HG03354 (cell line): Measurements from ENCODE around the gene CDC23.
"Not testable (repeated sequence)": the region's sequence is repeated elsewhere in the genome, so short reads cannot be mapped to it uniquely, and the experiment has no call there.

Experiments
- ATAC-seq: cut with Tn5 transposase; IDR thresholded peaks from one replicate; pipeline ENCODE4 v1.9.1; 2021; ENCODE audit warnings: mild to moderate bottlenecking; ENCODE audit not compliant: unreplicated experiment, poor library complexity, severe bottlenecking

The CDC23 gene

GRCh38 chr5:138224712-138225111, 11.6 kb upstream of the CDC23 start:
- ATAC-seq: no peak

- ATAC-seq: no peak
Measured at GRCh38 chr5:138223532-138223931, 10.4 kb upstream of the CDC23 start.

DNA sequence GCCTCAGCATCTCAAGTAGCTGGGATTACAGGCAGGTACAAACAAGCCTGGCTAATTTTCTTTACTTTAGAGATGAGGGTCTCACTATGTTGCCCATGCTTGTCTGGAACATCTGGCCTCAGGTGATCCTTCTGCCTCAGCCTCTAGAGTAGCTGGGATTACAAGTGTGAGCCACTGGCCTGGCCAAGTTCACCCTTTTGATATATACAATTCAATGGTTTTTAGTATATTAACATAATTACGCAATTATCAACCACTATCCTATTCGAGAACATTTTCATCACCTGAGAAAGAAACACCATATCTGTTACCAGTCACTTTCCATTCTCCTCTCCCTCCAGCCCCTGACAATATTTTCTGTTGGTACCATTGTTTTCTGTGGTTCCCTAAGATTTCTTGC, 3.7 kb upstream of the CDC23 start:
- ATAC-seq: no peak

DNA sequence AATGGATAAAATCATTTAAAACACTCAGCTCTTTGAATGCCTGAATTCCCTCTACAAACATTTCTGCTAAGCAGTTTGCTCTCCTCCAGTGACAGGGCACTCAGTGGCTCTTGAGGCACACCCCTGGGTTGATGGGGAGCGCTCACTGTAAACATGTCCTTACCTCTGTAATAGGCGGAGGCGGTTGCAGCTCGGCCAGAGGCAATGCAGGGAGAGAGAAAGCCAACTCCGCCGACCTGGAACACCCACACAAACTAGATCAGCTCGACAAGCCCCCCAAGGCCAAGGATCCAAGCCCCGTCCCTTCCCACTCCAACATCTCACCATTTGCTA, 329 bp downstream of the CDC23 start:
- peak; percentile 23 for ATAC-seq

DNA sequence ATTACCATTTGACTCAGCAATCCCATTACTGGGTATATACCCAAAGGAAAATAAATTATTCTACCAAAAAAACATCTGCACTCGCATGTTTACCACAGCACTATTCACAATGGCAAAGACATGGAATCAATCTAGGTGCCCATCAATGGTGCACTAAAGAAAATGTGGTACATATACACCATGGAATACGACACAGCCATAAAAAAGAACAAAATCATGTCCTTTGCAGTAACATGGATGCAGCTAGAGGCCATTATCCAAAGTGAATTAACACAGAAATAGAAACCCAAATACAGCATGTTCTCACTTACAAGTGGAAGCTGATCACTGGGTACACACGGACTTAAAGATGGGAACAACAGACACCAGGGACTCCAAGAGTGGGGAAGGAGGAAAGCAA, 2.1 kb downstream of the CDC23 start:
- ATAC-seq: no peak

- not testable (repeated sequence) for ATAC-seq
Measured at GRCh38 chr5:138193859-138194258, 19.3 kb downstream of the CDC23 start.

- no peak for ATAC-seq
Measured at GRCh38 chr5:138192826-138193225, 20.3 kb downstream of the CDC23 start.

GRCh38 chr5:138188626-138189025, 24.5 kb downstream of the CDC23 start:
- ATAC-seq: no peak

DNA sequence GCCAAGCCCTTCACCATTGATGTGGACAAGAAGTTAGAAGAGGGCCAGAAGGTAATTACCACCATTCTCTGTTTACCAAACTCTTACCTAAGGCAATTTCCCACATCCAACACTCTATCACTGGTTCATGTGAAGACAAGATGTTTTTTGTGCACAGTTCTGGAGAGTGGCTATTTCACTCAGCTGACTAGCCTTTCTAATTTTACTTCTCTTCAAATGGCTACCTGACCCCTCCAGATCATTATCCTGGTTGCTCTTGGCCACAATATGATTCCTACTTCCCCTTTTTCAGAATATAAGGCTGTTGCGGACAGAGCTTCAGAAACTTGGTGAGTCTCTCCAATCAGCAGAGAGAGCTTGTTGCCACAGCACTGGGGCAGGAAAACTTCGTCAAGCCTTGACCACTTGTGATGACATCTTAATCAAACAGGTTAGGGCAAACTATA, 27.1 kb downstream of the CDC23 start:
- ATAC-seq: no peak

DNA sequence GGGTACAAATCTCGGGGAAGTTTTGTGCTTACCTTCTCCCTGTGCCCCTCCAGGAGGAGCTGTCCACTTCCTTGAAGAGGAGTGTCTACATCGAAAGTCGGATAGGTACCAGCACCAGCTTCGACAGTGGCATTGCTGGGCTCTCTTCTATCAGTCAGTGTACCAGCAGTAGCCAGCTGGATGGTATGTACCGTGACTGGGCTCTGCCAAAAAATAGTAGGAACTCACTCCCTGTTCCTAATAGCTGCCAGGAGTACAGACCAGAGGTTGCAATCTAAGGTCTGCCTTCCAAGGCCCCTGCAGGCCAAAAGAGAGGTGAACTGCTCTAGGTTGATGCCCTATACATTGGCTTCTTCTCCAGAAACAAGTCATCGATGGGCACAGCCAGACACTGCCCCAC, 30.3 kb downstream of the CDC23 start:
- no peak for ATAC-seq

DNA sequence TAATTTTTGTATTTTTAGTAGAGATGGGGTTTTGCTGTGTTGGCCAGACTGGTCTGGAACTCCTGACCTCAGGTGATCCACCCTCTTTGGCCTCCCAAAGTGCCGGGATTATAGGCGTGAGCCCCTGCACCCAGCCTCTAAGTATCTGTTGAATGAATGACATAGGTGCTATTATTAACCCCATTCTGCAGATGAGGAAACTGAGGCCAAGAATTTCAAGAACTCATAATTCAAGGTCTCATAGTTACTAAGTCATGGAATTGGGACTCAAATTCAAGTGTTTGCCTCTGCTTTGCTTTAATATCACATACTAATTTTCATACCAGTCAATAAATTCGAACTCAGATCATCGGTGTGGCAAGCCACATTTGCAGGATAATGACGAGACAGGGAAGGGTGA, 32.3 kb downstream of the CDC23 start:
- ATAC-seq: no peak

DNA sequence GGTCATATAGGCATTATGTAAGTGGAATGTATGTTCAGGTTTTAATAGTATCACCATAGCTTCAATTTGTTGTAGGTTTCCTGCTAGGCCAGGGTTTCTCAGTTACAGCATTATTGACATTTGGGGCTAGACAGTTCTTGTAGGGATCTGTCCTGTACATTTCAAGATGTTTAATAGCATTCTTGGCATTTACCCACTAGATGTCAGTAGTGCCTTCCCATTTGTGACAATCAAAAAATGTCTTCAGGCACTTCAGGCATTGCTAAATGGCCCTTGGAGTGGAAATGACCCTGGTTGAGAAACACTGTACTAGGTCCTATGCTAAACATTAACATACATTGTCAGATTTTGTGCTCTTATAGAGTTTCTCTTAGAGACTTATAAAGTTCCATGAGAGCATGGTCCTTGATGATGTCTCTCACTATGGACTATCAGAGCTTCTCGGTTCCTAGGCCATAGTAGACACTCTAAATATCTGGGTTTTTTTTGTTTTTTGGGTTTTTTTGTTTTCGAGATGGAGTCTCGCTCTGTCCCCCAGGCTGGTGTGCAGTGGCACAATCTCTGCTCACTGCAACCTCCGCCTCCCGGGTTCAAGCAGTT, 32.8 kb downstream of the CDC23 start:
- ATAC-seq: no peak

GRCh38 chr5:138179277-138179857, 33.8 kb downstream of the CDC23 start:
- ATAC-seq: no peak

- ATAC-seq: peak; percentile 89
Measured at GRCh38 chr5:138178516-138179276, 34.4 kb downstream of the CDC23 start, which contains the start of the genes BRD8 and KIF20A. Gene BRD8 (minus strand): TSS chr5:138178630. CDS start chr5:138178614, 16 bp downstream. Gene KIF20A (plus strand): TSS chr5:138179112. CDS start chr5:138179681, 569 bp downstream.

- ATAC-seq: peak; percentile 28
Measured at GRCh38 chr5:138177941-138178515, 35.1 kb downstream of the CDC23 start.

DNA sequence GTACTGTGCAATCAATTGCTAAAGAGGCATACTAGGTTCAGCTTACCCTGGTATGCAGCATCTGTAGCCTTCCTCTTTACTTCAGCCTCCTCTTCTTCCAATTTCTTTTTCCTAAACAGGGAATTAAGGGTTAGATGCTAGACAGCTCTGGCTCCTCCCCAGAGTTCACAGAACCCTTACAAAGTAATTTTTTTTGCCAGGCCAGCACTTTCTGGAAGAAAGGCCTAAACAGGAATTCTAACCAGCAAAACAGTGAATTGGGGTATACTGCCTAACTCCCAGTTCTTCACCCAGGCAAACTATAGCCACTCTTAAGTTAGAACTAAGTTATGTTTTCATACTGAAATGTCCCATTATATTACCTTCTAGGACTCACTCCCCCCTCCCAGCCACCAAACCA, 42.8 kb downstream of the CDC23 start:
- no peak for ATAC-seq

GRCh38 chr5:138169124-138169523, 44.0 kb downstream of the CDC23 start:
- no peak for ATAC-seq

- ATAC-seq: no peak
Measured at GRCh38 chr5:138163721-138164120, 49.4 kb downstream of the CDC23 start.

- ATAC-seq: no peak
Measured at GRCh38 chr5:138160706-138161105, 52.4 kb downstream of the CDC23 start.

DNA sequence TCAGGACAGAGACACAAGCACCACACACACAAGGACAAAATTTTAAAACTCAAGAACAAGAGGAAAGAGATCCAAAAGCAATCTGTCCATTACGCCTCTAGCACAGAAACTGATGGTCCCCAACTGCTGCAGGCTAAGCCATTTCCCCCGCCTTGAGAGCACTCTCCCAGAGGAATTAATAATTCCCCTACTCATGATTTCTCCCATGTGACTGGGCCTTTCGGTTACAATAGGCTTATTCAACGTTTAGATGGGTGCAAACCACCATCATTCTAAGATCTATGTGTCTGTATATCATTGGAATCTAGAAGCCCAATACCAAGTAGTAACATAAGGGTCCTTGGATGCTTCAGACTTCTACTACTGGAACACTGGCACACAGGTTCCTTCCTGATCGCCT, 53.5 kb downstream of the CDC23 start:
- ATAC-seq: no peak

GRCh38 chr5:138157626-138158025, 55.5 kb downstream of the CDC23 start:
- ATAC-seq: no peak
